NOMO-1 treated with dmso at 0.1 percent for 144 hours (cell line): ENCODE data around the gene RBM6.

Source experiments
- DNase-seq: peaks from one replicate; lab custom pipeline; 2025; ENCODE audit not compliant: unreplicated experiment; lab: John Stamatoyannopoulos, UW

The RBM6 gene

DNA sequence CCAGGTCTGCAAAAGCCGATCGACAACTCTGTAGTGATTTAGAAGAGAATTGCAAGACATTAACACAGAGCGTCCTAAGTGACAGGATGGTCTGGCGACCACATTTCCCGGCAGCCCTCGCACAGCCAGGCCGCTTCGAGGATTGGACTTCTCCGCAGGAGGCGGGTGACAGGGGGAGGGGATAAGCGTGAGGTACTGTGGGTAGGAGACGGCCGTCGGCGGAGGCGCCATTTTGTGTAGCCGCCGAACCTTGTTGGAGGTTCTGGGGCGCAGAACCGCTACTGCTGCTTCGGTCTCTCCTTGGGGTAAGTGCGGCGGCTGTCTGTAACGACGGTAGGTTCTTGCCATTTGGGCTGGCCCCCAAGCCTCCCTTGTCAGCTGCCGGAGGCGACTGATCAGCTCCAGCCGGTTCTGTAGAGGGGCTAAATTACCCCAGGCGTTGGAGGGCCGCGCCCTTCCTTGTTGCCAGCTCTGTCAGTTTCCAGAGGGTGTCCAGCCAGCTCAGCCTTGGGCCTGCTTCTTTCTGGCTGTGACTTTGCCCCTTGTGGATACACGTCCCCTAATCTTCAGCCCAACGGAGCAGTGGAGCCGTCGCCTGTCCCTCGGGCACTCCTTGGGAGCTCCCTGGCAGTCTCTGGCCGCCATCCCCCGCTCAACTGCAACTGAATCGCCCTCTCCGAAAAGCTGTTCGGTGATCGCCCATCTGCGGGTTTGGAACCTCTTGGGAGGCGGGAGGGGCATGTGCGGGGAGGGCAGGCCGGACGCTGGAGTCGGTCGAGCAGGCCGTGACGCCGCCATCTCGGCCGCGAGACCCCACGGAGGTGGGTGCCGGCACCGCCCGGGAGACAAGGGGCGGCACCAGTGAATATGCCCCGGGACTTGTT is 149.0 kb downstream of the RBM6 start, which contains the start of gene RBM5:
Gene RBM5, plus strand, starts transcription at position 195 of the 884 bp plus-strand sequence. CDS start 1,516 bp downstream, outside the sequence.
- DNase-seq = peak; percentile 91

DNA sequence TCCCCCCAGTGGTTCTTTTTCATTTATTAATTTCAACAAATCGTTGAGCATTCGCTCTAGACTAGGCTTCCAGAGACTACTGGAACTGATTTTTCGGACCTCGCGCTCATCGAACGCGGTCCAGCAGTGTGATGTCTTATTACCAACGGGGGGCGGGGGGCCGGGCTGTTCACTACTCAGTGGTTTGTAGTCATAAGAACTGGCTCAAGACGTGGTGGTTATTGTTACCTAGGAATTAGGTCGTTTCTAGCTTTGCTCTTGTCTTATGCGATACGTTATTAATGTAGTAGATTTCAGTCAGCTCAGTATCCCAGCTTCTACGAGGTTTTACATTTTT is 149.6 kb downstream of the RBM6 start:
- no peak for DNase-seq

DNA sequence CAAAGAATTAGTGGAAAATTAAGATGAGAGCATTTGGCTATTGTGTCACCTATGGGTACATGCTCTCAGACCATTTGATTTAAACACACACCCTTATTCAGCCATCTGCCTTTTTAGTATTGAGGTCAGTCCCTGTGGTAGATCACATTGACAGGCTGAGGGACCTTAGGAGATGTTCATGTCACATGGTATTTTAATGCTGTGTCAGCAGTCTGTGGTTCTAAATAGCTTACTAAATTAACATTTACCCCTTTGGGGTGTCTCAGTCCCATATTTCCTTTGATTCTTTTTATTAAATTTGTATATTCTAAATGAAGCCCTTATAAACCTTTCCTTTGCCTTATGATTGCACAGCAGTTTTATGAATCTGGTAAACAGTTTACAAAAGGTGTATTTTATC is 151.0 kb downstream of the RBM6 start:
- DNase-seq = no peak

GRCh38 chr3:50095352-50095998 is 155.5 kb downstream of the RBM6 start:
- no peak for DNase-seq

GRCh38 chr3:50100386-50100785 is 160.4 kb downstream of the RBM6 start:
- DNase-seq = no peak

DNA sequence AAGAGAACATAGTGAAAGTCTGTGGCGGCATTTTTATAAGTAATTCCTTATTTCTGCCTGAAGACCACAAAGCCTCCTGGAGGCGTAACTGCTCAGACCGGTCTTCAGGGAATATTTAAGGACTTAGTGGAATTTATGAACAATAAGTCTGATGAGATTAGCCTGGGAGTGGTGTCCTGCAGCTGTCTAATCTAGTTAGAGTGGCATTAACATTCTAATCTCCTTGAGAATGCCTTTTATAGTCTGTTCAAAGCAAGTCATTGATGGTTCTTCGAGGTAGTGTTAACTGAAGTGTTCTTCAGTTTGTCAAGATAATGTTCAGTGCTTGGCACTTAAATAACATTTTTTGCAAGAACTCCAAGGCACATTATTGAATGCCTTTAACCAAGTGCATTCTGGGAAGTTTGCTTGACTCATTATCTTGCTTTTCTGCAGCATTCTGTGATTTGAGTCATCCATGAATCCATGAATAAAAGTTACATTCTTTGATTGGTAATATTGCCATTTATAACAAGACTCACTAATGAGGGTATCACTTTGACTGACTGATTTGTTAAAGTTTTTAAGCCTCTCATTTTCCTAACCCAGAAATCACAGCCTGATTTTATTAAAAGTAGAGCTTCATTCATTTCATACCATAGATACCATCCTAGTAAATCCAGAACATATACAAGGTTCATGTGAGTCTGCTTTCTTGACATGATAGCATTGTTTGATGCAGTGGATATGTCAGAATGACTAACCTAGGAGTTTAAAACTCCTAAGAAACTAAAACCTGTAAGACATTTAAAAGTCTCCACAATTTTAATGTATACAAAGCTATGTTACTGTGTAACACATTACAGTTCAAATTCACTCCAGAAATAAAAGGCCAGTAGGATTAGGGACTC is 161.3 kb downstream of the RBM6 start:
- no peak for DNase-seq

- DNase-seq = no peak
Measured at GRCh38 chr3:50102558-50102957, 162.6 kb downstream of the RBM6 start.

- DNase-seq = no peak
Measured at GRCh38 chr3:50111757-50112156, 171.8 kb downstream of the RBM6 start.

- no peak for DNase-seq
Measured at GRCh38 chr3:50112462-50112861, 172.5 kb downstream of the RBM6 start.

DNA sequence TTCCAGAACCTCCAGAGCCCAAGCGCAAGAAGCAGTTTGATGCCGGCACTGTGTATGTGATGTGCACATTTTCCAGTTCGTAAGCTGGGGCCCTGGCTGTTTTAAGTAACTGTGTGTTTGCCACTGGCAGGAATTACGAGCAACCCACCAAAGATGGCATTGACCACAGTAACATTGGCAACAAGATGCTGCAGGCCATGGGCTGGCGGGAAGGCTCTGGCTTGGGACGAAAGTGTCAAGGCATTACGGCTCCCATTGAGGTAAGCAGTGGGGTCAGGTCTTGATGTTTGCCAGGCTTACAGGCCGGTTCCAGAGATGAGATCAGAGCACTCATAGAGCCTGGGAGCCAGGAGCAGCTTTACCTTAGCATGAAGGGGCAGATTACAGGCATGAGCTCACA is 177.2 kb downstream of the RBM6 start:
- DNase-seq = no peak

DNA sequence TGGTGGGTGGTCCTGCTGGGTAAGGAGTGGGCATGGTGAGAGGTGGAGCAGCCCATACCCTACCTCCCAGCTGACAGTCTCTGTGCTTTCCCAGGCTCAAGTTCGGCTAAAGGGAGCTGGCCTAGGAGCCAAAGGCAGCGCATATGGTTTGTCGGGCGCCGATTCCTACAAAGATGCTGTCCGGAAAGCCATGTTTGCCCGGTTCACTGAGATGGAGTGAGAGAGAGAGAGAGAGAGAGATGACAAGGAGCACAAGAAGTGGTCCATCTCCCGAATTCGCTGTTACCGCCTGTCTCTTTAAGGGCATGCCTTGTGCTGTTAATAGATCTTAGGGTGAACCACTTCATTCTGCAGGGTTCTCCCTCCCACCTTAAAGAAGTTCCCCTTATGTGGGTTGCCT is 178.3 kb downstream of the RBM6 start:
- no peak for DNase-seq

- no peak for DNase-seq
Measured at GRCh38 chr3:50119786-50120185, 179.8 kb downstream of the RBM6 start.

DNA sequence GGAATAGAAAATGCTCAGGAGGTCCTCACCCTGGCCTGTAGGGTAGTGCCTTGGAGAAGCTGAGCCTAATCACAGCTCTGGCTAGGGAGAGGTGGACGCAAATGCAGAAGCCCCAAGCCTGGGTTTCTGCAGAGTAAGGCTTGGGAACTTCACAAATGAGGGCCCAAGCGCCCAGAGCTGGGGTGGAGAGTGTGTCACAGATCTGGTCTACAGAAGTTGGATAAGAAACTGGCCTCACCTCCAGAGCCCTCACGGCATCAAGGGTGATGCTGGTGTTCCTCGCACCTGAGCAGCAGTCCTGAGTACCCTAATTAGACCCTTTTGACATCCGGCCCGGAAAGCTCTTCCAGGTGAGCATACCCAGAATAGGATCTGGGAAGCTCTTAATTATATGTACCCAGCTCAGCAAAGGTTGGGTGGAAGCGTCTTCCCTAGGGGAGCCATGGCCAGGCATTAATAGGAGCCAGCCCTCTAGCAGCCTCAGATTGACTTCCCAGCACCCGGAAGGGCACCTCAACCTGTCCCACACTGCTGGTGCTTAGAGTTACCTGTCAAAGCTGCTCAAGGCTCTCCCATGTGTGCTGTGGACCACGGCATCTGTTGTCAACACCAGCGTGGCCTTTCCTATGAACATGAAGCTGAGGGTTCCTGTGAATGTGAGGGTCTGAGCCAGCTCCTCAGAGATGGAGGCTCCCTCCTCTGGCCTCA is 180.6 kb downstream of the RBM6 start:
- DNase-seq = no peak

GRCh38 chr3:50121072-50122032 is 181.4 kb downstream of the RBM6 start:
- DNase-seq = peak; percentile 32

DNA sequence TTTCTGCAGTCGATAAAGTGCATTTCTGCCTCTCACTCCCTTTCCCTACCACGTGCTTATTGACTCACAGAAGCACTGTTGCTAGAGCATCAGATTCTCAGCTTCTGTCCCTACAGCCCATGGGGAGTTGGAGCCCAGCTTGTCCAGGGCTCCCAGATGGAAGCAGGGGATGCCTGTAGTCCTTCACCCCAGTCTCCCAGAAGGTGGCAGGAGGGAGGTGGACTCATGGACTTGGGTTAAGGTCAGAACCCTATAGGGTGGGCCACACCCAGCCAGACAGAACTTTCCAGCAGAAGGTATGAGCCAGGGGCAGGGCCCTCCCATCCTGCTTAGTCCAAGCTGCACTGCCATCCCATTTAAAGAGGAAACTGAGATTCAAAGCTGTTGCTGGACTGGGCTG is 182.1 kb downstream of the RBM6 start:
- no peak for DNase-seq

- no peak for DNase-seq
Measured at GRCh38 chr3:50122661-50123391, 182.9 kb downstream of the RBM6 start.

DNA sequence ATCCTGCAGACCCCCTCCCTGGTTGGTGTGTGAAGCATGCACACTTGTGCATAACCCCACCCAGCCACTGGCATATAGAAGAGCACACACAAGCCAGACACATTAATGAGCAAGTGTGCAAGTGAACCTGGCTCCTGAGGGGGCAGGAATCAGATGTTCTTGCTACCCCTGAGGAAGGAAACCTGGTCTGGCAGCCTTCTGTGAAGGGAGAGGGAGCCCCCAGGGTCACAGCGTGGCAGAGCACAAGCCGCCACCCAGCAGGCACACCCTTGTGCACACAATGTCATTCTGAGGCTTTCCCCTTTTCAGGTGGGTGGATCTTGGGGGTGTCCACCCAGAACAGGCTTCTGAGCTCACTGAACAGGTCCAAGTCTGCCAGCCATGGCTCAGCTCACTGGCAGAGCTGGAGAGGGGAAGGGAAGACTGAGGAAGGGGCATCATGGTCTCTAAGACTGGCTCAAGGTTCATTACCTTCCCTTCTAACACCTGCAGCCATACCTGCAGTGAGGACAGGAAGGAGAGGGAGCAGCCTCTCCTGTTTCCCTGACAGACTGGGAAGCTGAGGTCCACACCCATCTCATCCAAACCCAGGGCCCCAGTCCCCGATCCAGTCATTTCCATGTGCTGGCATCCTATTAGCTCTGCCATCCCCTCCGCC is 183.6 kb downstream of the RBM6 start:
- DNase-seq = no peak

- DNase-seq = no peak
Measured at GRCh38 chr3:50124052-50124799, 184.3 kb downstream of the RBM6 start.
